ENCODE data around the gene PAPPA.

GRCh38 chr9:116238225-116238624 is 84.6 kb downstream of the PAPPA start:
- TF ChIP-seq, protein P1, sequence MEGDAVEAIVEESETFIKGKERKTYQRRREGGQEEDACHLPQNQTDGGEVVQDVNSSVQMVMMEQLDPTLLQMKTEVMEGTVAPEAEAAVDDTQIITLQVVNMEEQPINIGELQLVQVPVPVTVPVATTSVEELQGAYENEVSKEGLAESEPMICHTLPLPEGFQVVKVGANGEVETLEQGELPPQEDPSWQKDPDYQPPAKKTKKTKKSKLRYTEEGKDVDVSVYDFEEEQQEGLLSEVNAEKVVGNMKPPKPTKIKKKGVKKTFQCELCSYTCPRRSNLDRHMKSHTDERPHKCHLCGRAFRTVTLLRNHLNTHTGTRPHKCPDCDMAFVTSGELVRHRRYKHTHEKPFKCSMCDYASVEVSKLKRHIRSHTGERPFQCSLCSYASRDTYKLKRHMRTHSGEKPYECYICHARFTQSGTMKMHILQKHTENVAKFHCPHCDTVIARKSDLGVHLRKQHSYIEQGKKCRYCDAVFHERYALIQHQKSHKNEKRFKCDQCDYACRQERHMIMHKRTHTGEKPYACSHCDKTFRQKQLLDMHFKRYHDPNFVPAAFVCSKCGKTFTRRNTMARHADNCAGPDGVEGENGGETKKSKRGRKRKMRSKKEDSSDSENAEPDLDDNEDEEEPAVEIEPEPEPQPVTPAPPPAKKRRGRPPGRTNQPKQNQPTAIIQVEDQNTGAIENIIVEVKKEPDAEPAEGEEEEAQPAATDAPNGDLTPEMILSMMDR (conservative IDR thresholded peaks at IDR 0.05; ENCODE audit: low read length): no peak
- no peak for TF ChIP-seq EZH2phosphoT487 (IDR thresholded peaks at IDR 0.05; ENCODE audit: borderline replicate concordance, low read depth, low read length)
